Activated T-cell treated with anti-CD3 and anti-CD28 coated beads for 48 hours (primary cell): Measurements from ENCODE around the gene REEP5.
"Not testable (repeated sequence)": the region's sequence is repeated elsewhere in the genome, so short reads cannot be mapped to it uniquely, and the experiment has no call there.

ENCODE experiments used
- DNase-seq: peaks from one replicate; pipeline ENCODE4 v3.0.0-alpha.2; 2020; ENCODE audit warnings: low read depth

Gene REEP5

DNA sequence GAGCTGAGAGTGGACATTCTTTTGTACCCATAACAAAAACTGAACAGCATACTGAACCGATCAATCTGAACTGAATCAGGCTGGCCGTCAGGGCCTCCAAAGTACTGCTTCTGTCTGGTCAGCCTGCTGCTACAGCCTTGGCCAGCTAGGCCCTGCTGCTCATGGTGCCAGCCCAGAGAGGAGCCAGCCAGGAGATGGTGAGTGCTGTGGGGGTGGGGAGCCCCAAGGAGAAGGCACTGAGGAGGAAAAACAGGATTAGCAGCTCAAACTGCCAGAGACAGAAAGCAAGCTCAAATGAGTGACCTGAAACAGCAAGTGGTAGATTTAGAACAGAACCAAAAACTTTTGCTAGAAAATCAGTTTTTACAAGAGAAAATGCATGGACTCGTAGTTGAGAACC is 37.0 kb downstream of the REEP5 start:
- DNase-seq: no peak

- DNase-seq: no peak
Measured at GRCh38 chr5:112883192-112883591, 38.8 kb downstream of the REEP5 start.

DNA sequence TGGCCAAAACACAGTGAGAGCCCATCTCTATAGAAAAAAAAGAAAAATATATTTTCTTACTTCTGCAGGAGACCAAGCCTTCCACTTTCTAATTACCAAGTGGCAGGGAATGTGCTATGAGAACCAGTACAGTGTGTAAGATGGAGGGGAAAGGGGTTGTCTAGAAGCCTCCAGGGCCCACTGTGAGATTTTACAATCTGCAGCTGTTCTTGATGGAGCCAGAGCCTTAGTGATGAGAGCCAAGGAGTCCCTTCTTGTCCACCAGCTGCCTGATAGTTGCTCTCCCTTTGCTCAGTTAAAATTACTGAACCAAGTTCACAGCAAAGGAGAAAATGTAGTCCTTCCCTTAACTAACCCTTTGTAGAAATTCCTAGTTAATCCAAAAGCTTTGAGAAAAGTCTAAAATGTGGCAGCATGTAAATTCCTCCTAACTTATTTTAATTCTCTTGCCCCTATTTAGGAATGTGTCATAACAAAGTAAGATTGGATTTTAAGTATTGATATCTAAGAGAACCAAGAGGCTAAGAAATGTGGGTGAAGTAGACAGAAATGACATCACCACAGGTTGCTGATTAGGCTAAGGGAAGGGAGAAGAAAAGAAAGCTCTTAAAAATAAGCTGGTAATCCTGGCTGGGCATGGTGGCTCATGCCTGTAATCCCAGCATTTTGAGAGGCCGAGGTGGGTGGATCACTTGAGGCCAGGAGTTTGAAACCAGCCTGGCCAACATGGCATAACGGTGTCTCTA is 41.6 kb downstream of the REEP5 start:
- DNase-seq: no peak

GRCh38 chr5:112878760-112879159 is 43.3 kb downstream of the REEP5 start:
- DNase-seq: peak; percentile 18

DNA sequence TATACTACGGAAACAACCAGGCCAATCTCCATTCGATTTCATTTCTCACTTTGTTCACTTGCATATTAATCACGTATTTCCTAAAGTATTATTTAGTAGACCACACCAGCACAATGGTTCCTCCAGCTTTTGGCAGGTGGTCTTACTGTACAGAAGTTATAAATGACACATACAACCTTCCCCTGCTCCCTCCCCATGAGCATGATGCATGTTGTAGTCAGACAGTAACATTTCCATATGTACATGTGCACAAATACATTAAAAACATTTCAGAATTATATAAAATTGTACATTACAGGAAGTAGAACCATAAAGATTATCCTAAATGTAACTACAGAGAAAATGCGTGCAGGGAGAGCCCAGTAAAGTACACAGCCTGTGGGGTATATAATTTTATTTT is 43.9 kb downstream of the REEP5 start:
- no peak for DNase-seq

- DNase-seq: no peak
Measured at GRCh38 chr5:112876362-112876761, 45.7 kb downstream of the REEP5 start.

GRCh38 chr5:112870966-112871365 is 51.1 kb downstream of the REEP5 start:
- no peak for DNase-seq

DNA sequence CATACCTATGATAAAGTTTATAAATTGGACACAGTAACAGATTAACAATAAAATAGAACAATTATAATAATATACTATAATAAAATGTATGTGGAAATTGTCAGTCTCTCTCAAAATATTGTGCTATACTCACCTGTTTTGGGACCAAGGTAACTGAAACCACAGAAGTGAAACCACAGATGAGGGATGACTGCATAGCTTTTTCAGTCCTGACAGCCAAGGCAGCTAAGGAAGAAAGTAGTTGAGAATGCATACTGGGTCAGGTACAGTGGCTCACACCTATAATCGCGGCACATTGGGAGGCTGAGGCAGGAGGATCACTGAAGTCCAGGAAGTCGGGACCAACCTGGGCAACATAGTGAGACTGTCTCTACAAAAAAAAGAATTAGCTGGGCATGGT is 52.1 kb downstream of the REEP5 start:
- no peak for DNase-seq

DNA sequence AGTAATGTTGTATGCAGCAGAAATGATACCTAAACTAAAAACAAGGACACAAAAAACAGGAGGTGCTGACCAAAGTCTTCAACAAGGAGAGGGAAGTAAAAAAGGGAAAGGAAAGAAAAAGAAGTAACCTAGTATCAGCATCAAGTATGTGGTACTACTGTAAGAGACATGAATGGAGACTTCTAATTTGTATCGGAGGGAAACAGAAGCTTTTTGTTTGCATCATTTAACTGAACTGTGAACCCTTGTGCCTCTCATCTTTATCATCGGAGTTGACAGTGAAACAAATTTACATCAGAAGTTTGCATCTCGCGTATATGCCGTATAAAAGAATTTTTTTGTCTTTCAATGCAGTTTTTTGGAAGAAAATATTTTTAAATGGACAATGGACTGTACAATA is 54.6 kb downstream of the REEP5 start:
- no peak for DNase-seq

DNA sequence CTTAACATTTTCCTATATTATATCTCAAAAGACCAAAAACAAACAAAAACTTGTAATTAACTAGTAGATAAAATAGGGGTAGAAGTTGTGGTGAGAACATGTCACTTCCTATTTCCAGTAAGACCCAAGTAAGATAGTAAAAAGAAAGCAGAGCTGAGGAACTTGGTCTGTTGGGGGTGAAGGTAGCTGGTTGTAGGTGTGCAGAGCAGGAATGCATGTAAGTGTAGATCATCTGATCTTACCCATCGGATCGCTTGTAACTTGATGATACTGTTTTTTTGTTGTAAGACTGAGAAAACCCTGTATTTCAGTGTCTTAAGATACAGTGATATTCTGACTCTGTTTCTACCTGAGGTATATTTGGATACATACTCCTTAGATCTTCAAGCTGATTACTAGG is 55.3 kb downstream of the REEP5 start:
- DNase-seq: no peak

GRCh38 chr5:112865128-112865527 is 56.9 kb downstream of the REEP5 start:
- no peak for DNase-seq

DNA sequence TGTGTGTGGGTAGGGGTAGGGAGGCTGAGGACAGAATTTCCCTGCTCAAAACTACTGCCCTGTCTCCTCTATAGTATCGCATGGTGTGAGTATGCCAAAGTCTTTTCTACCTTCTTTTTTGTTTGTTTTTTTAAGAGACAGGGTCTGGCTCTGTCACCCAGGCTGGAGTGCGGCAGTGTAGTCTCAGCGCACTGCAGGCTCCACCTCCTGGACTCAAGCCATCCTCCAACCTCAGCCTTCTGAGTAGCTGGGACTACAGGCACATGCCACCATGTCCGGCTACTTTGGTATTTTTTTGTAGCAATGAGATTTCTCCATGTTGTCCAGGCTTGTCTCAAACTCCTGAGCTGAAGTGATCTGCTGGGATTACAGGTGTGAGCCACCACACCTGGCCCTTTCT is 58.5 kb downstream of the REEP5 start:
- no peak for DNase-seq

DNA sequence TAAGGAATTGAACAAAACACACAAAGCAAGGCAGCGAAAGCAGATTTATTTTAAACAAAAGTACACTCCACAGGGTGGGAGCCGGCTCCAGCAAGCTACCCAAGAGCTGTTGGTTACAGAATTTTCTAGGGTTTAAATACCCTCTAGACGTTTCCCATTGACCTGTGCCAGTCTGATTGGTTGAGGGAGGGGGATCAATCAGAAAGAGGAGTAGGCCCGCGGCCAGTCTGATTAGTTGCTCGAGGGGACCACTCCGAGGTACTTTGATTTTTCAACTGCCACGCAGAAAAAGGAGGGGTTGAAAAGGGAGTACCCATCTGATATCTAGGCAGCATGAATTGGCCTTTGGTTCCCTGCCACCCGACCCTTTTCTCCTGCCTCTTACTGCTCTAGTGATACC is 59.9 kb downstream of the REEP5 start:
- DNase-seq: no peak

DNA sequence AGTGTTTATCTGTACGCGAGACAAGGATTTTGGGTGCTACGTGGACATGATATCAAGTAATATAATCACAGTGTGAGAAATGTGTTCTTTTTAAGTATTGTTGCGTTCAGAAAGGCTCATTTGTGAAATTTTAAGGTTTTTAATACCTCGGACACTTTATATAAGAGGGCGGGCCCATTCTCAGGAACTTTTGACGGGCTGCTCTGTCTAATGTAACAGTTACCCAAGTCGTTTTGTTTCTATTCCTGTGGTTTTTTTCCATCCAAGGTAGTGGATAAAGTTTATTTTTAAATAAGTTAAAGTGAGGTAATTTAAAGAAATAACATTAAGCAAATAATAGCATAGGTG is 60.4 kb downstream of the REEP5 start:
- no peak for DNase-seq

- DNase-seq: peak; percentile 88
Measured at GRCh38 chr5:112860929-112861637, 60.9 kb downstream of the REEP5 start, which contains the start of gene SRP19. TSS of gene SRP19 (plus strand) at chr5:112861287. CDS start at chr5:112861377, 90 bp downstream.

DNA sequence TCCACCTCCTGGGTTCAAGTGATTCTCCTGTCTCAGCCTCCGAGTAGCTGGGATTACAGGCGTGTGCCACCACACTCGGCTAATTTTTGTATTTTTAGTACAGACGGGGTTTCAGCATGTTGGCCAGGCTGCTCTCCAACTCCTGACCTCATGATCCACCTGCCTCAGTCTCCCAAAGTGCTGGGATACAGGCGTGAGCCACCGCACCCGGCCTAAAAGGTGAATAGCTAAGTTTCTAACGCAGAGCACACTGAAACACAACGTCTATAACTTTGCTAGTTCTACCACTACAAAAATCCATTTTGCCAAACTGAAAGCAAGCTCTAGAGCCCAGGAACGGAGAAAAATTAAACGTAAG is 61.5 kb downstream of the REEP5 start:
- DNase-seq: not testable (repeated sequence)

DNA sequence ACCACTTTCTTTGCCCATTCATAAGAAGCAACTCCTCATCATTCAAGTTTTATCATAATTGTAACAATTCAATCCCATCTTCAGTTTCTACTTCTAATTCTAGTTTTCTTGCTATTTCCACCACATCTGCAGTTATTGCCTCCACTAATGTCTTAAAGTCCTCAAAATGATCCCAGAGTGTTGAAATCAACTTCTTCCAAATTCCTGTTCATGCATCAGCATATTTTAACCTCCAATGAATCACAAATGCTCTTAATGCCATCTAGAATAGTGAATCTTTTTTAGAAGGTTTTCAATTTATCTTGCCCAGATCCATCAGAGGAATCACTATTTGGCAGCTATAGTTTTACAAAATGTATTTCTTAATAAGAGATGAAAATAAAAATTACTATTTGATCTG is 64.2 kb downstream of the REEP5 start:
- DNase-seq: no peak

- DNase-seq: no peak
Measured at GRCh38 chr5:112854651-112855050, 67.4 kb downstream of the REEP5 start.

DNA sequence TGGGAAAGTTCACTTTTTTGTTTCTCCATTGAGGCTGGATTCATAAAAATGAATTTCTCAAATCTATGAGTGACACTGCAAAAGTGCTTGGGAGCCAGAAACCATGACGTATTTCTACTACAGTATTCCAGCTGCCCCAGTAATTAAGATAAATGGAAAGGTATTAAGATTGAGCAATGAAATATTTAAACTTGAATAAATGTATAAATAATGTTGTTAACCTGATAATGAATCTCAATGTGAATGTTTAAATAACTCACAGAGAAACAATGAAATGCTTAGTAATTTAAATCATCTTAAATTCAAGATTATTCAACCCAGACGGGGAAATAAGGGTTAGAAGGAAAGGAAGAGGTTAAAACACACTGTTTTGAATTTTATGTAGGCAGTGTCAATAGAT is 72.1 kb downstream of the REEP5 start:
- DNase-seq: no peak

- DNase-seq: no peak
Measured at GRCh38 chr5:112848116-112848811, 73.8 kb downstream of the REEP5 start.

- DNase-seq: no peak
Measured at GRCh38 chr5:112847306-112847705, 74.7 kb downstream of the REEP5 start.

DNA sequence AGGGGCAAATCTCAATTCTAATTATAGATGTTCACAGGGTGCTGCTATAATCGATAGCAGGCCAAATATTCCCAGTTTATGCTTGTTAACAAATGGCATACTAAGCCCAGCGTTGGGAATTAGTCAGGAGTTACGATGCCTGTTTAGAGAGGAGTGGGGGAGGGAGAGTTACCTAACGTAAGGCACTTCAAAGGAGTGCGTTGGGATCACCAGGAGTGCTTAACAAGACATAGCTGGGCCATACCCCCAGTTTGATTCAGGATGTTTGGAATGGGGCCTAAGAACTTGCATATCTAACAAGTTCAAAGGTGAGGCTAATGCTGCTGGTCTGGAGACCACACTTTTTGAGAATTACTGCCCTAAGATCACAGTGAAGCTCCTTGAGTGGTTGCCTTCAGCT is 75.5 kb downstream of the REEP5 start:
- DNase-seq: no peak

DNA sequence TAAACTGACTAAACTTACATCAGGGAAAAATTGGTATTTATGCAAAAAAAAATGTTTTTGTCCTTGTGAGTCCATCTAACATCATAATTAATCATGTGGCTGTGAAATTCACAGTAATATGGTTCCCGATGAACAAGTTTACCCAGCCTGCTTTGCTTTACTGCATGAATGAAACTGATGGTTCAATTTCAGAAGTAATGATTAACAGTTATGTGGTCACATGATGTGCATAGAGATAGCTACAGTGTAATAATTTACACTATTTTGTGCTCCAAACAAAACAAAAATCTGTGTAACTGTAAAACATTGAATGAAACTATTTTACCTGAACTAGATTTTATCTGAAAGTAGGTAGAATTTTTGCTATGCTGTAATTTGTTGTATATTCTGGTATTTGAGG is 77.5 kb downstream of the REEP5 start:
- DNase-seq: no peak
